ENCODE results near the gene MGAT4C.

MGAT4C gene

DNA sequence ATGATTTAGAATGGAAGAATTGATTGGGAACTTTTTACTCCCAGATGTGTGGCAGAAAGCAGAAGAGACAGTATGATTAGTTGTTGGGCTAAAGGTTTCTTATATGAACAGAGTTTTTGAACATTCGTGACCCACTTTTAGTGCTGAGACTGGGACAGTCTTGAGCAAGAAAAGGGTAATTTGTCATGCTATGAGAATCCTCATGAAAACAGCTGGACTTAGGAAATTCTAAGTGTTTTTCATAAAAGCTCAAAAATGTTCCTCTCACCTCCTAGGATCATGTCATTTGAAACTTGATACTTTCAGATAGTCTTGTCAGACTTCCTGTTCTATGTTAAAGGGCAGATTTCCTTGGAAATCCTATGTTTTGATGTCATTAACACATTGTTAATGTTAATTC lies 86.1 kb downstream of the MGAT4C start:
- DNase-seq (ENCODE audit: low spot score), result no peak
- TF ChIP-seq, protein P1, sequence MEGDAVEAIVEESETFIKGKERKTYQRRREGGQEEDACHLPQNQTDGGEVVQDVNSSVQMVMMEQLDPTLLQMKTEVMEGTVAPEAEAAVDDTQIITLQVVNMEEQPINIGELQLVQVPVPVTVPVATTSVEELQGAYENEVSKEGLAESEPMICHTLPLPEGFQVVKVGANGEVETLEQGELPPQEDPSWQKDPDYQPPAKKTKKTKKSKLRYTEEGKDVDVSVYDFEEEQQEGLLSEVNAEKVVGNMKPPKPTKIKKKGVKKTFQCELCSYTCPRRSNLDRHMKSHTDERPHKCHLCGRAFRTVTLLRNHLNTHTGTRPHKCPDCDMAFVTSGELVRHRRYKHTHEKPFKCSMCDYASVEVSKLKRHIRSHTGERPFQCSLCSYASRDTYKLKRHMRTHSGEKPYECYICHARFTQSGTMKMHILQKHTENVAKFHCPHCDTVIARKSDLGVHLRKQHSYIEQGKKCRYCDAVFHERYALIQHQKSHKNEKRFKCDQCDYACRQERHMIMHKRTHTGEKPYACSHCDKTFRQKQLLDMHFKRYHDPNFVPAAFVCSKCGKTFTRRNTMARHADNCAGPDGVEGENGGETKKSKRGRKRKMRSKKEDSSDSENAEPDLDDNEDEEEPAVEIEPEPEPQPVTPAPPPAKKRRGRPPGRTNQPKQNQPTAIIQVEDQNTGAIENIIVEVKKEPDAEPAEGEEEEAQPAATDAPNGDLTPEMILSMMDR (IDR thresholded peaks at IDR 0.05; ENCODE audit: extremely low read depth, missing control alignments), result no peak

DNA sequence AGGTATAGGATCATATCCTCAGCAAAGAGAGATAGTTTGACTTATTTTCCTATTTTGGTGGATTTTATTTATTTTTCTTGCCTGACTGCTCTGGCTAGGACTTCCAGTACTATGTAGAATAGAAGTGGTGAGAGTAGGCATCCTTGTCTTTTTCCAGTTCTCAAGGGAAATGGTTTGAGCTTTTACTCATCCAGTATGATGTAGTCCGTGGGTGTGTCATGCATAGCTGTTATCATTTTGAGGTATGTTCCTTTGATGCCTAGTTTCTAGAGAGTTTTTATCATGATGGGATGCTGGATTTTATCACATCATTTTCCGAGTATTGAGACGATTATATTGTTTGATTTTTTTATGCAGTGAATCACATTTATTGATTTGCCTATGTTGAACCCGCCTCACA lies 97.2 kb downstream of the MGAT4C start:
- TF ChIP-seq, protein P1 (IDR thresholded peaks at IDR 0.05; ENCODE audit: extremely low read depth, missing control alignments), result no peak
- no peak for DNase-seq (ENCODE audit: low spot score)

DNA sequence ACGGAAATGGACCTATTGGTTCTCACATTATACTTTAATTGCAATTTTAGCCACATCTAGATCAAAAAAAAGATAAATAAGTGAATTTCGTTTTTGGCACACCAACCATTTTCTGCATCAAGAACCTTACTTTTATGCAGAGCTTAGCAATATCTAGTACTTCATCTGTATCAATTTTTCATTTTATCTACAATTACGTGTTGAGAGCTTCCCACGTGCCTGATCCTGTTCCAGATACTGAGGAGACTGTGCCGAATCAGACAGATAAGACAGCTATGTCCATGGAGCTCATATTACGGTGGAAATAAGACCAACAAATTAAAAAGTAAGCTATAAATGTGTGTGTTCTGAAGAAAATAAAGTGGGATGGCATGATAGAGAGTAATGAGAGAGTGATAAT lies 101.6 kb downstream of the MGAT4C start:
- TF ChIP-seq, protein P1 (IDR thresholded peaks at IDR 0.05; ENCODE audit: extremely low read depth, missing control alignments), result no peak
- DNase-seq (ENCODE audit: low spot score), result no peak

DNA sequence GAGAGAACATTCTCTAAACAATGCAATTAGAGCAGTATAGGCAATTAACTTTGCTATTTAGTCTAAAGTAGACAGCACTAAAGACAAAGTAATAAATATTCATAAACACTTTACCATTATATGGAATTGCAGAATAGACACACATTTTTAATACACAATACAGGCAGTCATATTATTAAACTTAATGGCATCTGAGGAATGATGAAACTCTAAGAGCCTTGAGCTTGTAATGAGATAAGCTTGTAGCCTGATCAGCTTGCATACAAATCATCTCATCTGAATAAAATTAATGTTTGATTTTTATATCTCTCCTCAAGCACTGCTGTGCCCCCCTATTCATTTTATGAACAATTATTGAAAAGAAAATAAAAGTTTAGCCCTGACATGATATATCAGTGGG lies 107.6 kb downstream of the MGAT4C start:
- DNase-seq (ENCODE audit: low spot score), result no peak
- TF ChIP-seq, protein P1 (IDR thresholded peaks at IDR 0.05; ENCODE audit: extremely low read depth, missing control alignments), result no peak

DNA sequence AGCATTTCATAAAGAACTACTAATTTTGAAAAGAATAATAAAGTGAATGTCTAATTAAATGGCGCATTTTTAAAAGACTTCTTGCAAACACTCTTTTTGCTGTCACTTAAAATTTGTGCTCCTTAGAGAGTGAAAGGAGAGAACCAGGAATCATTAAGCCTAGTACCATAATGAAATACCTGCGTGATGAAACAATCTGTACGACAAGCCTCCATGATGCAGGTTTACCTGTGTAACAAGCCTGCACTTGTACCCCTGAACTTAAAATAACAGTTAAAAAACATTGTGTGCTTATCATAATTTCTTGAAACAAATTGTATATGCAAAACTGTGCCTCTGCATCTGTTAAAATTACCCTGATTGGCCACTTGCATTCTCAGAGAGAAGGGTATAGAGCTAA lies 108.1 kb downstream of the MGAT4C start:
- no peak for DNase-seq (ENCODE audit: low spot score)
- TF ChIP-seq, protein P1 (IDR thresholded peaks at IDR 0.05; ENCODE audit: extremely low read depth, missing control alignments), result no peak

DNA sequence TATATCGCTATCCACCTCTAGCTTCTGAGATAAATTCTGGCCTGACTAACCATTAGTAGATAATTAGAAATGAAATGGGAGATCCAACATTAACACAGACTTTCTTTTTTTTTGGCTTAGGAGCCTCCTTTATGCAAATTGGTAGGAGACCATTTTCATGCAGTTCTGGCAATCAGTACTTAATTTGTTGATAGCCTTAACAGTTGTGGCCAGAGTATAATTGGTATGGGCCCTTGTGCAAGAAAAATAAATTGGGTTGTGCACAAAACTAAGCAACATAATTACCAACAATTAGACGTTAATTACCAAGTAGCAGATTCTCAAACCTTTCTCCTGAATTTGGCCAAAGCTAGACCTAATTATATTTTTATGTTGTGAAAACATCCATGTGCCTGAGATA lies 111.0 kb downstream of the MGAT4C start:
- TF ChIP-seq, protein P1 (IDR thresholded peaks at IDR 0.05; ENCODE audit: extremely low read depth, missing control alignments), result no peak
- no peak for DNase-seq (ENCODE audit: low spot score)

DNA sequence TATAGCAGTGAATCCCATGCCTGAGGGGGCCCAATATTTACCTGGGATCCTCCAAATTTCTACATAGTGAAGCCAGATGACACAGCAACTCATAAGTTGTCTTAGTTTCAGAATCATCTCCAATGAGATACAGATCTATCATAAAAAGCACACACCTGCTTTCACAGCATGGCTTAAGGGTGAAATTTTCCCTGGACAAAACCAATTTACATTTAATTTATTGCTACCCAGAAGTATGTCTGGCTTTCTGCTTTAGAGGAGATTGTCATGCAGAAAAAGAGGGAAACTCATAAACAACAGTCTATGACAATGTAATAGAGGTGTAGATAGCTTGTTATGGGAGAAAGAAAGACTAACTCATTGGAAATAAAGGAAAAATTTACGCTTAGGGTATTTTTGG lies 113.0 kb downstream of the MGAT4C start:
- DNase-seq (ENCODE audit: low spot score), result no peak
- TF ChIP-seq, protein P1 (IDR thresholded peaks at IDR 0.05; ENCODE audit: extremely low read depth, missing control alignments), result no peak
